Measurements from ENCODE around the gene CD34.

DNA sequence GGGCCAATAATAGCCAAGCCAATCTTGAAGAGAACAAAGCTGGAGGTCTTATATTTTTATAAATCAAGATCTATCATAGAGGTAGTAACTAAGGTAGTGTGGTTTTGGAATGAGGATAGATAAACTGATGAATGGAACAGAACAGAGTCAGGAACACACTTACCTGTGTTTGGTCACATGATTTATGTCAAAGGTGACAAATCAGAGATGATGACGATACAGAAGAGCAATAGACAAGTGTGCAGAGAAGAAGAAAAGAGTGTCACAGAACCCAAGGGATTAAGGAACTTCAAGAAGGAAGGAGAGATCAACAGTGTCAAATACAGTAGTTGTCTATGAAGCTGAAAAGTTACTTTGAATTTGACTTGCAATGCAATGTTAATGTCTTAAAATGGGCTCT, 16.1 kb upstream of the CD34 start:
- TF ChIP-seq, protein P1, sequence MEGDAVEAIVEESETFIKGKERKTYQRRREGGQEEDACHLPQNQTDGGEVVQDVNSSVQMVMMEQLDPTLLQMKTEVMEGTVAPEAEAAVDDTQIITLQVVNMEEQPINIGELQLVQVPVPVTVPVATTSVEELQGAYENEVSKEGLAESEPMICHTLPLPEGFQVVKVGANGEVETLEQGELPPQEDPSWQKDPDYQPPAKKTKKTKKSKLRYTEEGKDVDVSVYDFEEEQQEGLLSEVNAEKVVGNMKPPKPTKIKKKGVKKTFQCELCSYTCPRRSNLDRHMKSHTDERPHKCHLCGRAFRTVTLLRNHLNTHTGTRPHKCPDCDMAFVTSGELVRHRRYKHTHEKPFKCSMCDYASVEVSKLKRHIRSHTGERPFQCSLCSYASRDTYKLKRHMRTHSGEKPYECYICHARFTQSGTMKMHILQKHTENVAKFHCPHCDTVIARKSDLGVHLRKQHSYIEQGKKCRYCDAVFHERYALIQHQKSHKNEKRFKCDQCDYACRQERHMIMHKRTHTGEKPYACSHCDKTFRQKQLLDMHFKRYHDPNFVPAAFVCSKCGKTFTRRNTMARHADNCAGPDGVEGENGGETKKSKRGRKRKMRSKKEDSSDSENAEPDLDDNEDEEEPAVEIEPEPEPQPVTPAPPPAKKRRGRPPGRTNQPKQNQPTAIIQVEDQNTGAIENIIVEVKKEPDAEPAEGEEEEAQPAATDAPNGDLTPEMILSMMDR (IDR thresholded peaks at IDR 0.05; ENCODE audit: low read length), result no peak
- TF ChIP-seq EZH2 (IDR thresholded peaks at IDR 0.05; ENCODE audit: borderline replicate concordance, low read length), result no peak
